H9 (cell line): Measurements from ENCODE around the gene KLF6. TPM values are rescaled to one million over a fixed set of nuclear protein-coding genes. Genes with fewer than 3 reads are reported as not detected.

ENCODE experiments used
- DNase-seq: peaks from one replicate; pipeline ENCODE4 v3.0.0-alpha.2; 2017
- H2AFZ ChIP-seq: one replicate; pipeline ENCODE4 v1.6.1; 2013; ENCODE audit warnings: mild to moderate bottlenecking, low read length, control low read depth, moderate library complexity
- H2AK5ac ChIP-seq: 2 replicates; pipeline ENCODE4 v1.6.1; 2013; ENCODE audit warnings: low read length, control low read depth, mixed read lengths; ENCODE audit not compliant: insufficient read length
- H2BK120ac ChIP-seq: one replicate; pipeline ENCODE4 v1.6.1; 2013; ENCODE audit warnings: low read depth, mild to moderate bottlenecking, low read length, control low read depth, inconsistent platforms; ENCODE audit not compliant: poor library complexity, severe bottlenecking
- H2BK12ac ChIP-seq: 2 replicates; pipeline ENCODE4 v1.6.1; 2013; ENCODE audit warnings: low read length, control low read depth, mixed read lengths, low read depth; ENCODE audit not compliant: insufficient read length
- H2BK15ac ChIP-seq: 2 replicates; pipeline ENCODE4 v1.6.1; 2013; ENCODE audit warnings: low read depth, low read length, control low read depth
- H2BK20ac ChIP-seq: one replicate; pipeline ENCODE4 v1.6.1; 2013; ENCODE audit warnings: low read depth, mild to moderate bottlenecking, low read length, control low read depth, inconsistent platforms; ENCODE audit not compliant: poor library complexity, severe bottlenecking
- H2BK5ac ChIP-seq: 2 replicates; pipeline ENCODE4 v1.6.1; 2013; ENCODE audit warnings: low read length, control low read depth, mixed read lengths; ENCODE audit not compliant: insufficient read length
- H3K14ac ChIP-seq: 2 replicates; pipeline ENCODE4 v1.6.1; 2013; ENCODE audit warnings: low read length, control low read depth; ENCODE audit not compliant: insufficient read depth
- H3K18ac ChIP-seq: 2 replicates; pipeline ENCODE4 v1.6.1; 2013; ENCODE audit warnings: low read depth, mild to moderate bottlenecking, mixed read lengths, low read length, control low read depth; ENCODE audit not compliant: insufficient read length
- H3K23ac ChIP-seq: 2 replicates; pipeline ENCODE4 v1.6.1; 2013; ENCODE audit warnings: low read length, control low read depth, mixed read lengths, low read depth; ENCODE audit not compliant: insufficient read length
- H3K23me2 ChIP-seq: 2 replicates; pipeline ENCODE4 v1.6.1; 2013; ENCODE audit warnings: low read depth, mild to moderate bottlenecking, mixed read lengths, low read length, control low read depth; ENCODE audit not compliant: insufficient read length, poor library complexity, severe bottlenecking
- H3K27ac ChIP-seq: 2 replicates; pipeline ENCODE4 v1.5.1; 2013; ENCODE audit warnings: low read length, control low read depth, mixed read lengths, low read depth; ENCODE audit not compliant: insufficient read length
- H3K27me3 ChIP-seq: 2 replicates; pipeline ENCODE4 v1.6.1; 2013; ENCODE audit warnings: low read length, control low read depth, inconsistent platforms; ENCODE audit not compliant: insufficient read depth
- H3K4ac ChIP-seq: 2 replicates; pipeline ENCODE4 v1.6.1; 2013; ENCODE audit warnings: low read depth, mild to moderate bottlenecking, control low read depth, inconsistent platforms, low read length, moderate library complexity
- H3K4me1 ChIP-seq: 2 replicates; pipeline ENCODE4 v1.6.1; 2013; ENCODE audit warnings: low read length, control low read depth, inconsistent platforms; ENCODE audit not compliant: insufficient read depth
- H3K4me2 ChIP-seq: 2 replicates; pipeline ENCODE4 v1.6.1; 2013; ENCODE audit warnings: low read length, control low read depth, mixed read lengths; ENCODE audit not compliant: insufficient read length, insufficient read depth
- H3K56ac ChIP-seq: 2 replicates; pipeline ENCODE4 v1.6.1; 2013; ENCODE audit warnings: low read depth, mild to moderate bottlenecking, mixed read lengths, low read length, control low read depth; ENCODE audit not compliant: insufficient read length
- H3K79me1 ChIP-seq: 2 replicates; pipeline ENCODE4 v1.6.1; 2013; ENCODE audit warnings: low read depth, mild to moderate bottlenecking, moderate library complexity, low read length, control low read depth, inconsistent platforms; ENCODE audit not compliant: insufficient read depth, poor library complexity, severe bottlenecking
- H3K79me2 ChIP-seq: 2 replicates; pipeline ENCODE4 v1.6.1; 2013; ENCODE audit warnings: low read length, control low read depth, inconsistent platforms; ENCODE audit not compliant: insufficient read depth
- H3K9ac ChIP-seq: 2 replicates; pipeline ENCODE4 v1.6.1; 2013; ENCODE audit warnings: low read length, control low read depth, mixed read lengths; ENCODE audit not compliant: insufficient read length; ENCODE audit errors: extremely low read depth
- H3K9me3 ChIP-seq: one replicate; pipeline ENCODE4 v1.6.1; 2013; ENCODE audit warnings: low read depth, low read length, inconsistent platforms; ENCODE audit not compliant: control insufficient read depth
- H3T11ph ChIP-seq: one replicate; pipeline ENCODE4 v1.6.1; 2013; ENCODE audit warnings: mild to moderate bottlenecking, low read length, control low read depth, inconsistent platforms
- H4K20me1 ChIP-seq: one replicate; pipeline ENCODE4 v1.6.1; 2013; ENCODE audit not compliant: control insufficient read depth, insufficient read length, insufficient read depth
- H4K5ac ChIP-seq: 2 replicates; pipeline ENCODE4 v1.6.1; 2013; ENCODE audit warnings: low read depth, mild to moderate bottlenecking, mixed read lengths, low read length, control low read depth; ENCODE audit not compliant: insufficient read length
- H4K8ac ChIP-seq: replicated peaks from 2 replicates; pipeline ENCODE4 v1.6.1; 2013; ENCODE audit warnings: low read length, control low read depth, mixed read lengths, low read depth; ENCODE audit not compliant: insufficient read length
- H4K91ac ChIP-seq: 2 replicates; pipeline ENCODE4 v1.6.1; 2013; ENCODE audit warnings: low read depth, mild to moderate bottlenecking, moderate library complexity, mixed read lengths, low read length, control low read depth; ENCODE audit not compliant: insufficient read length
- H3K27ac Mint-ChIP-seq, 3 experiments: 2 replicates in 2 of 3; 3 replicates in 1 of 3; pipeline ENCODE4 v1.8.0; 2020 to 2021; ENCODE audit warnings: mixed read lengths in 3 of 3, mild to moderate bottlenecking in 1 of 3, moderate library complexity in 1 of 3
- H3K27me3 Mint-ChIP-seq: 2 replicates; pipeline ENCODE4 v1.8.0; 2021; ENCODE audit warnings: low read depth, mild to moderate bottlenecking, moderate library complexity, mixed read lengths
- H3K36me3 Mint-ChIP-seq, 3 experiments: 2 replicates in 2 of 3; 3 replicates in 1 of 3; pipeline ENCODE4 v1.8.0; 2020 to 2021; ENCODE audit warnings: low read depth in 3 of 3, mixed read lengths in 3 of 3; ENCODE audit not compliant: insufficient read depth in 1 of 3
- H3K4me1 Mint-ChIP-seq, 2 experiments: 2 replicates each; pipeline ENCODE4 v1.8.0; 2020; ENCODE audit warnings: mixed read lengths in 2 of 2
- H3K4me3 Mint-ChIP-seq, 2 experiments: 2 replicates in 1 of 2; 3 replicates in 1 of 2; pipeline ENCODE4 v1.8.0; 2020 to 2021; ENCODE audit warnings: mild to moderate bottlenecking in 2 of 2, mixed read lengths in 2 of 2, moderate library complexity in 1 of 2
- H3K9me3 Mint-ChIP-seq, 2 experiments: 2 replicates in 1 of 2; 3 replicates in 1 of 2; pipeline ENCODE4 v1.8.0; 2020; ENCODE audit warnings: mild to moderate bottlenecking in 2 of 2, mixed read lengths in 2 of 2, moderate library complexity in 1 of 2
- CTCF ChIP-seq: fragments of 200-600 bp; sonication (generic); conservative IDR thresholded peaks from 3 replicates; pipeline ENCODE4 v1.8.0; 2021; ENCODE audit warnings: antibody characterized with exemption, mild to moderate bottlenecking
- WGBS: extraction: QIAGEN DNeasy Blood & Tissue Kit; methylation state at CpG from one replicate; pipeline ENCODE4 v1.1.7; 2013; ENCODE audit warnings: missing lambda C conversion rate, low lambda C conversion rate, mixed read lengths; ENCODE audit not compliant: insufficient read length; ENCODE audit errors: extremely low coverage; 5-methylcytosine and 5-hydroxymethylcytosine counted together
- total RNA-seq: library from RNA; stranded (reverse); gene quantifications from 2 replicates; pipeline ENCODE4 v1.2.1, GENCODE V29; 2021

Gene KLF6
- total RNA-seq, 1 experiment from 2014 or later: 19.3 TPM

GRCh38 chr10:3755440-3756359, 29.3 kb downstream of the KLF6 start:
- no peak overlapping the region for H2BK15ac ChIP-seq
- no peak overlapping the region for H3K27ac Mint-ChIP-seq
- no peak overlapping the region for H3K4me2 ChIP-seq
- no peak overlapping the region for H2BK12ac ChIP-seq
- no peak for TF ChIP-seq CTCF
- no peaks in the 10 kb centered on the region for H3K23me2 ChIP-seq
- no peak overlapping the region for H3K14ac ChIP-seq
- no peak overlapping the region for H3K27ac ChIP-seq
- H3K56ac ChIP-seq: no peak overlapping the region
- no peaks in the 10 kb centered on the region for H3K9me3 ChIP-seq
- H3K4me3 Mint-ChIP-seq: no peak overlapping the region
- no peaks in the 10 kb centered on the region for H3K9me3 Mint-ChIP-seq
- no peak overlapping the region for H3K4ac ChIP-seq
- H2BK120ac ChIP-seq: no peak overlapping the region
- H3T11ph ChIP-seq: no peak overlapping the region
- no peak overlapping the region for H4K8ac ChIP-seq
- no peaks in the 10 kb centered on the region for H3K27me3 ChIP-seq
- H2AFZ ChIP-seq: no peak overlapping the region
- H3K36me3 Mint-ChIP-seq: no peaks in the 10 kb centered on the region
- peak; percentile 10 for DNase-seq
- H3K27me3 Mint-ChIP-seq: peaks cover 7% of the 10 kb centered on the region
- H3K9ac ChIP-seq: no peak overlapping the region
- no peak overlapping the region for H2BK5ac ChIP-seq
- H3K4me1 Mint-ChIP-seq: peaks cover under 1 to 4% of the 10 kb centered on the region in 2 experiments; a peak in 3 of 4 replicates
- H3K23ac ChIP-seq: no peak overlapping the region
- no peak overlapping the region for H3K18ac ChIP-seq
- no peak overlapping the region for H2BK20ac ChIP-seq
- no peak overlapping the region for H4K5ac ChIP-seq
- H3K79me1 ChIP-seq: no peaks in the 10 kb centered on the region
- no peak overlapping the region for H4K91ac ChIP-seq
- no CpG with 5 or more reads among the region's 14 CpGs for WGBS
- H3K4me1 ChIP-seq: no peaks in the 10 kb centered on the region
- H4K20me1 ChIP-seq: no peaks in the 10 kb centered on the region
- H2AK5ac ChIP-seq: no peak overlapping the region
- no peaks in the 10 kb centered on the region for H3K79me2 ChIP-seq
